Measurements from ENCODE around the gene NNMT.

Gene NNMT

GRCh38 chr11:114253771-114254170, 42.4 kb upstream of the NNMT start:
- H3K4me3 ChIP-seq (replicated peaks; ENCODE audit: low read depth, low read length), result no peak overlapping the region
- DNase-seq (ENCODE audit: low read depth), result no peak
- TF ChIP-seq CTCF (IDR thresholded peaks at IDR 0.05; ENCODE audit: low read length, missing control alignments), result no peak

GRCh38 chr11:114254571-114255146, 41.5 kb upstream of the NNMT start:
- no peak for DNase-seq (ENCODE audit: low read depth)
- no peak for TF ChIP-seq CTCF (IDR thresholded peaks at IDR 0.05; ENCODE audit: low read length, missing control alignments)
- no peak overlapping the region for H3K4me3 ChIP-seq (replicated peaks; ENCODE audit: low read depth, low read length)

GRCh38 chr11:114255289-114255688, 40.9 kb upstream of the NNMT start:
- DNase-seq (ENCODE audit: low read depth), result no peak
- no peak for TF ChIP-seq CTCF (IDR thresholded peaks at IDR 0.05; ENCODE audit: low read length, missing control alignments)
- no peak overlapping the region for H3K4me3 ChIP-seq (replicated peaks; ENCODE audit: low read depth, low read length)

GRCh38 chr11:114256176-114256966, 39.8 kb upstream of the NNMT start:
- DNase-seq (ENCODE audit: low read depth), result no peak
- H3K4me3 ChIP-seq (replicated peaks; ENCODE audit: low read depth, low read length), result no peak overlapping the region
- TF ChIP-seq CTCF (IDR thresholded peaks at IDR 0.05; ENCODE audit: low read length, missing control alignments), result no peak

GRCh38 chr11:114256967-114257286, 39.3 kb upstream of the NNMT start:
- DNase-seq (ENCODE audit: low read depth), result no peak
- TF ChIP-seq CTCF (IDR thresholded peaks at IDR 0.05; ENCODE audit: low read length, missing control alignments), result no peak
- H3K4me3 ChIP-seq (replicated peaks; ENCODE audit: low read depth, low read length), result no peak overlapping the region

GRCh38 chr11:114257621-114258558, 38.3 kb upstream of the NNMT start:
- peak; percentile 26 for TF ChIP-seq CTCF (IDR thresholded peaks at IDR 0.05; ENCODE audit: low read length, missing control alignments)
- no peak overlapping the region for H3K4me3 ChIP-seq (replicated peaks; ENCODE audit: low read depth, low read length)
- DNase-seq (ENCODE audit: low read depth), result peak; percentile 64
